Endothelial cell of umbilical vein (primary cell): ENCODE data around the gene FAM184B. TPM values are rescaled to one million over a fixed set of nuclear protein-coding genes. Genes with fewer than 3 reads are reported as not detected.

Experiments
- BruUV-seq: library from RNA; stranded (reverse); fragments of 400-500 nt; replicated peaks from 2 replicates; lab custom pipeline; 2021; lab: Mats Ljungman, UMichigan
- CTCF ChIA-PET: fragments of 300-600, 350-600 bp; sonication (Branson Sonifier 250); formaldehyde crosslinking; loops from one replicate; lab custom pipeline; 2021; ENCODE audit warnings: antibody characterized with exemption, inconsistent platforms; lab: Charles Lee
- POLR2A ChIA-PET: fragments of 300-600, 350-600 bp; sonication (Branson Sonifier 250); formaldehyde crosslinking; loops from one replicate; lab custom pipeline; 2021; ENCODE audit warnings: antibody characterized with exemption, inconsistent platforms; lab: Charles Lee
- DNase-seq: peaks from one replicate; pipeline ENCODE4 v3.0.0-alpha.2; 2011; ENCODE audit warnings: low read depth, low spot score
- FAIRE-seq: peaks from 2 replicates; lab custom pipeline; 2011; peaks lifted over from hg19 to GRCh38; lab: Jason Lieb, UNC
- H2AFZ ChIP-seq: 2 replicates; pipeline ENCODE4 v1.6.0; 2012; ENCODE audit warnings: low read depth, low read length, control low read depth, inconsistent platforms
- H3K27ac ChIP-seq: 2 replicates; pipeline ENCODE4 v1.5.1; 2011; ENCODE audit warnings: low read depth, mild to moderate bottlenecking, control low read depth, low read length, moderate library complexity; ENCODE audit not compliant: insufficient read depth
- H3K27me3 ChIP-seq, 2 experiments: 2 replicates each; pipeline versions ENCODE4 v1.6.0 to v1.6.1; 2011; ENCODE audit warnings: low read length in 2 of 2, mixed read lengths in 1 of 2; ENCODE audit not compliant: control insufficient read depth in 2 of 2, insufficient read depth in 2 of 2
- H3K36me3 ChIP-seq, 2 experiments: 2 replicates in 1 of 2; 3 replicates in 1 of 2; pipeline ENCODE4 v1.5.1; 2011; ENCODE audit warnings: low read length in 2 of 2, mild to moderate bottlenecking in 1 of 2, moderate library complexity in 1 of 2; ENCODE audit not compliant: control insufficient read depth in 2 of 2, insufficient read depth in 2 of 2; ENCODE audit errors: extremely low read depth in 1 of 2
- H3K4me1 ChIP-seq: 3 replicates; pipeline ENCODE4 v1.5.1; 2011; ENCODE audit warnings: mild to moderate bottlenecking, low read length; ENCODE audit not compliant: control insufficient read depth, insufficient read depth; ENCODE audit errors: extremely low read depth
- H3K4me2 ChIP-seq: 2 replicates; pipeline ENCODE4 v1.6.1; 2011; ENCODE audit warnings: low read length, control low read depth, mixed read lengths; ENCODE audit not compliant: insufficient read depth
- H3K4me3 ChIP-seq, 3 experiments: fragments of 200-600 bp in 1 of 3; sonication (generic), shearing (Covaris generic) in 1 of 3; replicated peaks in 1 of 3; 2 replicates each; pipeline ENCODE4 v1.5.1; 2011 to 2016; ENCODE audit warnings: control low read depth in 3 of 3, low read length in 3 of 3, mild to moderate bottlenecking in 2 of 3, inconsistent platforms in 1 of 3, low read depth in 1 of 3, moderate library complexity in 1 of 3; ENCODE audit not compliant: insufficient read depth in 1 of 3
- H3K79me2 ChIP-seq: 2 replicates; pipeline ENCODE4 v1.6.0; 2012; ENCODE audit warnings: low read length, inconsistent platforms; ENCODE audit not compliant: control insufficient read depth, insufficient read depth
- H3K9ac ChIP-seq: replicated peaks from 2 replicates; pipeline ENCODE3; 2011; ENCODE audit warnings: low read length, control low read depth; ENCODE audit not compliant: insufficient read depth; ENCODE audit errors: extremely low read depth
- H3K9me1 ChIP-seq: replicated peaks from 3 replicates; pipeline ENCODE4 v1.6.0; 2011; ENCODE audit warnings: mild to moderate bottlenecking, low read length; ENCODE audit not compliant: control insufficient read depth, insufficient read depth; ENCODE audit errors: extremely low read depth
- H3K9me3 ChIP-seq: replicated peaks from 2 replicates; pipeline ENCODE4 v1.5.1; 2012; ENCODE audit warnings: low read length, inconsistent platforms; ENCODE audit not compliant: control insufficient read depth, insufficient read depth
- H4K20me1 ChIP-seq: replicated peaks from 2 replicates; pipeline ENCODE3; 2011; ENCODE audit warnings: mild to moderate bottlenecking, low read length; ENCODE audit not compliant: control insufficient read depth, insufficient read depth; ENCODE audit errors: extremely low read depth
- CTCF ChIP-seq, 2 donors: IDR thresholded peaks; 1 replicate in 1 of 2; 2 replicates in 1 of 2; pipeline ENCODE4 v1.5.1; 2011; ENCODE audit warnings: low read length in 2 of 2, mild to moderate bottlenecking in 2 of 2, moderate library complexity in 2 of 2, control low read depth in 1 of 2, inconsistent platforms in 1 of 2, low read depth in 1 of 2; ENCODE audit not compliant: insufficient read depth in 1 of 2; ENCODE audit errors: extremely low read depth in 1 of 2
- EZH2 ChIP-seq: IDR thresholded peaks from 2 replicates; pipeline ENCODE4 v1.6.1; 2012; ENCODE audit warnings: borderline replicate concordance, low read depth, mild to moderate bottlenecking, moderate library complexity, low read length, inconsistent platforms; ENCODE audit not compliant: severe bottlenecking
- FOS ChIP-seq: IDR thresholded peaks from 2 replicates; pipeline ENCODE4 v1.6.1; 2011; ENCODE audit warnings: mild to moderate bottlenecking, low read length, moderate library complexity, borderline replicate concordance; ENCODE audit not compliant: insufficient read depth
- GATA2 ChIP-seq: IDR thresholded peaks from 2 replicates; pipeline ENCODE4 v1.7.0; 2011; ENCODE audit warnings: low read depth, mild to moderate bottlenecking, moderate library complexity, mixed read lengths, low read length; ENCODE audit not compliant: insufficient read length, insufficient read depth
- JUN ChIP-seq: IDR thresholded peaks from 2 replicates; pipeline ENCODE4 v1.6.1; 2011; ENCODE audit warnings: borderline replicate concordance, low read depth; ENCODE audit not compliant: insufficient read length, insufficient read depth
- MAX ChIP-seq: IDR thresholded peaks from 2 replicates; pipeline ENCODE4 v1.6.1; 2011; ENCODE audit not compliant: insufficient read depth, insufficient read length
- MYC ChIP-seq: IDR thresholded peaks from one replicate; pipeline ENCODE4 v1.6.1; 2011; ENCODE audit warnings: mild to moderate bottlenecking, low read depth, low read length
- POLR2A ChIP-seq: IDR thresholded peaks from 2 replicates; pipeline ENCODE4 v1.6.1; 2012; ENCODE audit warnings: low read depth, mild to moderate bottlenecking, control low read depth, low read length
- POLR2AphosphoS5 ChIP-seq: IDR thresholded peaks from 2 replicates; pipeline ENCODE4 v1.6.1; 2012; ENCODE audit warnings: low read depth, mild to moderate bottlenecking, control low read depth, low read length, moderate library complexity; ENCODE audit not compliant: insufficient read depth
- dilution Hi-C: fragments of 300-500 bp; cut with MboI; formaldehyde crosslinking; loops from one replicate; pipeline ENCODE4 v1.15.0; 2019; ENCODE audit warnings: low sequenced_read_pairs; ENCODE audit not compliant: extremely low pct_ligation_motif_present
- intact Hi-C: fragments of 100-400 bp; cut with micrococcal nuclease; formaldehyde crosslinking; loops from one replicate; pipeline ENCODE4 v1.10.0; 2022
- polyA plus RNA-seq, 4 experiments: library from polyadenylated mRNA; depleted of rRNA in 3 of 4; stranded (reverse) in 3 of 4; unstranded in 1 of 4; fragments of >200 nt; gene quantifications; 2 replicates each; pipeline versions ENCODE4 v1.2.1 to v1.2.3, GENCODE V29; 2011 to 2012; ENCODE audit warnings: missing spikeins in 1 of 4
- total RNA-seq: library from RNA; stranded (reverse); gene quantifications from 2 replicates; pipeline ENCODE4 v1.2.3, GENCODE V29; 2021

The FAM184B gene
- total and polyA plus RNA-seq, 2 donors (not counting 3 experiments of a cell fraction or from before 2014, with no cell fraction given) = not detected

GRCh38 chr4:17770845-17771244 is 10.6 kb downstream of the FAM184B start:
- FAIRE-seq (no peak), DNase-seq (no peak)
- BruUV-seq = no TSS peak
- no peaks in the 10 kb centered on the region for H3K79me2 ChIP-seq
- no peak for TF ChIP-seq FOS
- TF ChIP-seq EZH2 = no peak
- TF ChIP-seq CTCF (IDR thresholded peaks at IDR 0.05; ENCODE audit: extremely low read depth in 1 of 2, insufficient read depth in 1 of 2, low read depth in 1 of 2, low read length in 2 of 2) = no peak
- no peaks in the 10 kb centered on the region for H3K9me1 ChIP-seq
- H2AFZ ChIP-seq = no peak overlapping the region
- H4K20me1 ChIP-seq = no peaks in the 10 kb centered on the region
- H3K27ac ChIP-seq = no peak overlapping the region
- H3K27me3 ChIP-seq = no peaks in the 10 kb centered on the region
- H3K4me2 ChIP-seq = no peak overlapping the region
- dilution Hi-C loops (no loop called here), intact Hi-C loops (no loop called here)
- ChIA-PET CTCF (no interaction called here), POLR2A (no interaction called here)
- no peak overlapping the region for H3K9ac ChIP-seq
- no peaks in the 10 kb centered on the region for H3K36me3 ChIP-seq
- no peaks in the 10 kb centered on the region for H3K4me1 ChIP-seq
- no peak overlapping the region for H3K4me3 ChIP-seq
- H3K9me3 ChIP-seq = no peaks in the 10 kb centered on the region

GRCh38 chr4:17769406-17770174 is 11.8 kb downstream of the FAM184B start:
- CTCF ChIA-PET = interaction anchor here (0.7 kb wide), 1 partner anchor 220 kb away, joined by 3 read pairs; no protein-coding TSS in a partner anchor
- no TSS peak for BruUV-seq

More at GRCh38 chr4:17769406-17770174, 11.8 kb downstream of the FAM184B start:
- no peaks in the 10 kb centered on the region for H3K27me3 ChIP-seq
- no peak overlapping the region for H3K4me2 ChIP-seq
- H3K27ac ChIP-seq = no peak overlapping the region
- no peaks in the 10 kb centered on the region for H3K4me1 ChIP-seq
- no peaks in the 10 kb centered on the region for H3K9me1 ChIP-seq
- no peak overlapping the region for H3K4me3 ChIP-seq
- no peak for TF ChIP-seq JUN
- no peak for TF ChIP-seq POLR2A
- no peak for TF ChIP-seq POLR2AphosphoS5
- no peak for TF ChIP-seq MAX
- no peak for TF ChIP-seq CTCF (IDR thresholded peaks at IDR 0.05; ENCODE audit: extremely low read depth in 1 of 2, insufficient read depth in 1 of 2, low read depth in 1 of 2, low read length in 2 of 2)
- TF ChIP-seq FOS = no peak
- no peak for TF ChIP-seq GATA2
- TF ChIP-seq MYC = no peak
- no peak for TF ChIP-seq EZH2
- H3K9ac ChIP-seq = no peak overlapping the region
- POLR2A ChIA-PET = no interaction called here
- H3K9me3 ChIP-seq = no peaks in the 10 kb centered on the region
- H4K20me1 ChIP-seq = no peaks in the 10 kb centered on the region
- H3K36me3 ChIP-seq = no peaks in the 10 kb centered on the region
- intact Hi-C loops (no loop called here), dilution Hi-C loops (no loop called here)
- no peak for FAIRE-seq
- DNase-seq = no peak
- no peaks in the 10 kb centered on the region for H3K79me2 ChIP-seq
- H2AFZ ChIP-seq = no peak overlapping the region
